ENCODE measurements around the gene TSACC.
A peak's percentile ranks its signal among the peaks of the same experiment; 100 is the strongest.

Gene TSACC

GRCh38 chr1:156376146-156376545 is 37.8 kb downstream of the TSACC start:
- peak; percentile 64 for DNase-seq (ENCODE audit: low read depth)

DNA sequence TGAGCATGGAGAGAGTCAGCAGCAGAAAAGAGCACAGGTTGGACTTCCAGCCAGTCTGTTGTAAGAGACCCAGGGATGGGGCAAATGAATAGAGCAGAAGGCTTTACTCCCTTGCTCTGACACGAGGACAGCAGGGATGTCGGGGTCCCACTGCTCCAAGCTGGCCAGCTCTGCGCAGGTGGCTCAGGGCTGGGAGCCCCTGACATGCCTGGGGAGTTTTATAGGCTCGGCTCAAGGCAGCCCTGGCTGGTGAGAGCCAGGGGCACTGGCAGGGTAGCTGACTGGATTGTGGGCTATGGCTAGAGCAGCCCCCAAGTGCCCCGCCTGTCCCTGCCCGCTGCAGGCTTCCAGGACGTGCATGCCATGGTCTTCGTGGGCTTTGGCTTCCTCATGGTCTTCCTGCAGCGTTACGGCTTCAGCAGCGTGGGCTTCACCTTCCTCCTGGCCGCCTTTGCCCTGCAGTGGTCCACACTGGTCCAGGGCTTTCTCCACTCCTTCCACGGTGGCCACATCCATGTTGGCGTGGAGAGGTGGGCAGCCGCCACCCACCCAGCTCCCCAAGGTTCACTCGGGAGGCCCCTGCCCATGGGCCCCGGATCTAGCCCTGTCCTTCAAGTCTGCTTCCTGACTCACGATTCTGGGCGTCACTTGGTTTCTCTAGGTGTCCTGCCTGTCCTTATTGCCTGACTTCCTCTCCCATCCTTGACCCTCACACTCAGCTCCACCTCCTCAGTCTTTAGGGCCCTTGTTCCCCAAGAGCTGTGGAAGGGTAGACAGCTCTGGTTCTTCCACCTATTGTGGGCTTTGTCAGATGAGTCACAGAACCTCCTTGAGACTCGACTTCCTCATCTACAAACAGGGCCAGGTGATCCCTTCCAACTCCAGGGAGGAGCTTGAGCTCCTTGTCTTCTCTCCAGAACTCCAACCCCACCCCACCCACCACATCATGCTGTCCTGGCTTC is 38.9 kb downstream of the TSACC start:
- no peak for DNase-seq (ENCODE audit: low read depth)

DNA sequence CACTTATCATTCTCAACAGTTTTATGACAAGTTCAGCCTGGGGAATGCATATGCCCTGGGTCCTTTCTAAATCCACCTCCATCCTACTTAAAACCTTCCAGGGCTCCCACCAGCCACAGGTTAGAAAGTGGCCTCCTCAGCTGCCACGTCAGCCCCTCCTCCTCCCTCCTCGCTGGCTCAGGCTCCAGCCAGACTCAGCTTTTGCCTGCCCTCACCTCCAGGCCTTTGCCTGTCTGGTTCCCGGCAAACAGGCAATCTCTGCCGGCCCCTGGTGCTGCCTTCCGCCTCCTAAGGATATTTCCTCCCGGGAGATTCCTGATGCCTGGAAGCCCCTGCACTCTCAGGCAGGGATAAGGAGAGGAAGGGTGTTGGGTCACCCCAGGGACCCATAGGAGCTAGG is 40.2 kb downstream of the TSACC start:
- DNase-seq (ENCODE audit: low read depth) = no peak

DNA sequence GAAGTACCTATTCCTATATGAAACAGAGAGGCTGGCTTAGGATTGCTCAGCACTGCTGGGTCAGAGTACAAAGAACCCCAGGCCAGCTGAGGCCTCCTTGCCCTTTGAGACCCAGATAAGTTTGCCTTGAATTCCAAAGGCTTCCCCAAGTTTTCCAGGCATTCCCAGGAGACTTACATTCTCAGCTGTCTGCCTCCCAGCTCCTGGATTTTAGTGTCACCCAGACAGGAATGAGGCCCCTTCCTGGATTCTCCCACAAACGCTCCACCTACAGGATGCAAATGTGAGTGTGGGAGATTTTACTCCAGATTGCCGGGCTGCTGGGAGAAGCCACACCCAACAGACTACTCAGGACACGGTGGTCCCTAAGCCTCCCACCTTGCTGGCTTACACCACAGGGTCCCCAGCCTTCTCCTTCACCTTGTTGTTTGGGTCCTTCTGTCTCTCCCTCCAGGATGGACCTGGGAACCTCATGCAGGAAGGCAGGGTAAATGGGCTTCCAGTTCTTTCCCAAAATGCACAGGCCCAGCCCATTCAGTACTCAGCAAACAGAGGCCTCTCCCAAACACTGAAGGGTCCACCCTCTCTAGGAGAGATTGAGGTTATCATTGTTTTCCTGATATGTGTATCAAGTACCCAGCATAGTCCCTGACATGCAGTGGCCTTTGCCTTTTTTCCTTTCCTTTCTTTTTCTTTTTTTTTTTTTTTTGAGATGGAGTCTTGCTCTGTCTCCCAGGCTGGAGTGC is 41.3 kb downstream of the TSACC start:
- peak; percentile 57 for DNase-seq (ENCODE audit: low read depth)

DNA sequence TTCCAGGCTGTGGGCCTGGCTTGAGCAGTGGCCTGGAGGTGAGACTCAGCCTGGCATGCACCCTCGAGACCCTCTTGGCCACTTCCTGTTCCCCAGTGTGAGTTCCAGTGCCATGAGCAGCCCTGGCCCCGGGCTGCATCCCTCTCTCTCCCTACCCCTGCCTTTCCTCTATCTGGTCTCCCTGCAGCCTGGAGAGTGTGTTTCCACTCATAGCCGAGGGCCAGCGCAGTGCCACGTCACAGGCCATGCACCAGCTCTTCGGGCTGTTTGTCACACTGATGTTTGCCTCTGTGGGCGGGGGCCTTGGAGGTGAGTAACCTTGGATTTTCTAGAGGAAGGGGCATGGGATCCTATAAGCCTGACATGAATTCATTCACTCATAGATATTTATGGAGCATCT is 44.2 kb downstream of the TSACC start:
- peak; percentile 13 for DNase-seq (ENCODE audit: low read depth)

GRCh38 chr1:156383023-156383422 is 44.7 kb downstream of the TSACC start:
- DNase-seq (ENCODE audit: low read depth) = peak; percentile 76

DNA sequence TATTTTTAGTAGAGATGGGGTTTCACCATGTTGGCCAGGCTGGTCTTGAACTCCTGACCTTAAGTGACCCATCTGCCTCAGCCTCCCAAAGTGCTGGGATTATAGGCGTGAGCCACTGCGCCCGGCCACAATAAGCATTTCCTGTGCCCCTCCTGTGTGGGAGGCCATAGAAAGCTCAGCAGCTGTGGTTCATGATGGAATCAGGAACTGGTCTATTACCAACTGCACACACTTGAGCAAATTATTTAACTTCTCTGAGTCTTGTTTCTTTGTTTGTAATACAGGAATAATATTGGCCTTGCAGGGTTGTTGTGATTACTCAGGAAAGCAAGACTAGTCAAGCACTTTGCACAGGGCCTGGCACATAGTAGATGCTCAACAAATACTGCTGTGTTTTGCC is 45.7 kb downstream of the TSACC start:
- no peak for DNase-seq (ENCODE audit: low read depth)

- DNase-seq (ENCODE audit: low read depth) = no peak
Observed at GRCh38 chr1:156384658-156385057, 46.3 kb downstream of the TSACC start.

DNA sequence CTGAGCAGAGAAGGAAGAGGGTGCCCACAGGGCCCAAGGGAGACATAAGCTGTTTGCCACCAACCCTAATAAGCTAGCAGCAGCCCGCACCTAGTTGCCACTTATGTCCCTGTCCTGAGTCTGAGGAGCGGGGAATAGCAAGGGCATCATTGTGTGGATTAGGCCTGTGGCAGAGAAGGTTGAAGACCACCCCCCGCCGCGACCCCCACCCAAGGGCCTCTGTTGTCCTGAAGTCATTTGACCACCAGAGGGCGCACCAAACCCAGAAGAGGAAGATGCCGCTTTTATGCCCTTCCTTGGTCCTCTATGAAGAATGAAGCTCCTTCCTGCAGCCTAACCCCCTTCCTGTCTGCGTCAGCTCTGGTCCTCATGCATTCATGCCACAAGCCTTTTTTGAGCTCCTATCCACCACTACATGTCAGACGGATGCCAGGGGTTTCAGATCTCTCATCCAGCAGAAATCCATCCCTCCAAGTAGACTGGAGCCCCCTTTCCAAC is 47.3 kb downstream of the TSACC start:
- peak; percentile 87 for DNase-seq (ENCODE audit: low read depth)

DNA sequence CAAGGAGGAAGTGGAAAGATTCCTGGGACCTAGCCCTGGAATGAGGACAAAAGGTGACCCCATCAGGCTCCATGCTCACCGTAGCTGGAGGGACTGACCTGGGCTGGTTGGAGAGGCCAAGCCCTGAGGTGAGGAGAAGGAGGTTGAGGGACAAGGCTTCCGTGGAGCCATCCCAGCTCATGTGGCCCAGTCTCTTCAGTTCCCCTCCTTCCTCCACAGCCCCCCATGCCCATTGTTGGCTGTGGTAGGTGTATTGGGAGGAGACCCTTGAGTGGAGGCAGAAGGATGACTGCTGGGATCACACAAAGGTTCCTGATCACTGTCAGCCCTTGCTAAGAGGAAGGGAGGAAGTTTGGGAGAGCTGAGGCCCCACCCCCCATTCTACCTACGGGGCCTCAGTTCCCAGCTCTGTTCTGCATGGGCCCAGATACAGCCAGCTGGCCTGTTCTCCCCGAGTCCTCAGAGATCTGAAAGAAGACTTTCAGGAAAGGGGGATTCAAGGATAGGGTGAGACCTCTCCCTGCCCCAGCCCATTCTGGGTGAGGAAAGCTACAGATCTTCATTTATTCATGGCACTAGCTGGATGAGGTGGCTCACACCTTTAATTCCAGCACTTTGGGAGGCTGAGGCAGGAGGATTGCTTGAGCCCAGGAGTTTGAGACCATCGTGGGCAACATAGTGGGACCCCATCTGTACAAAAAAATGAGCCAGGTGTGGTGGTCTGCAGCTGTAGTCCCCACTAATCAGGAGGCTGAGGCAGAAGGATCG is 48.0 kb downstream of the TSACC start:
- no peak for DNase-seq (ENCODE audit: low read depth)

GRCh38 chr1:156386949-156387869 is 48.9 kb downstream of the TSACC start:
- DNase-seq (ENCODE audit: low read depth) = no peak

DNA sequence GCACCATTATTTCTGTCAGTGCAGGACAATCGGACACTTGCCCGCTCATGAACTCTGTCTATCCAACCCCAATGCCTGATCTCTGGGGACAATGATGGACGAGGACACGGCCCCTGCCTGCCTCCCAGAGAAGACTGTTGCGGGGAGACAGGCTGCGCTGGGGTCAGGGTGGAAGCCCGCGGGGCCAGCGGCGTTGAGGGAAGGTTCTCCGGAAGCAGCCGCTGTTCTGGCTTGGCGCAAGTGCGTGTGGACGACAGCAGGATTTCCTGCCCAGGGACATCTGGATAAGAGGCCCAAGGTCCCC is 49.5 kb downstream of the TSACC start:
- DNase-seq (ENCODE audit: low read depth) = no peak

DNA sequence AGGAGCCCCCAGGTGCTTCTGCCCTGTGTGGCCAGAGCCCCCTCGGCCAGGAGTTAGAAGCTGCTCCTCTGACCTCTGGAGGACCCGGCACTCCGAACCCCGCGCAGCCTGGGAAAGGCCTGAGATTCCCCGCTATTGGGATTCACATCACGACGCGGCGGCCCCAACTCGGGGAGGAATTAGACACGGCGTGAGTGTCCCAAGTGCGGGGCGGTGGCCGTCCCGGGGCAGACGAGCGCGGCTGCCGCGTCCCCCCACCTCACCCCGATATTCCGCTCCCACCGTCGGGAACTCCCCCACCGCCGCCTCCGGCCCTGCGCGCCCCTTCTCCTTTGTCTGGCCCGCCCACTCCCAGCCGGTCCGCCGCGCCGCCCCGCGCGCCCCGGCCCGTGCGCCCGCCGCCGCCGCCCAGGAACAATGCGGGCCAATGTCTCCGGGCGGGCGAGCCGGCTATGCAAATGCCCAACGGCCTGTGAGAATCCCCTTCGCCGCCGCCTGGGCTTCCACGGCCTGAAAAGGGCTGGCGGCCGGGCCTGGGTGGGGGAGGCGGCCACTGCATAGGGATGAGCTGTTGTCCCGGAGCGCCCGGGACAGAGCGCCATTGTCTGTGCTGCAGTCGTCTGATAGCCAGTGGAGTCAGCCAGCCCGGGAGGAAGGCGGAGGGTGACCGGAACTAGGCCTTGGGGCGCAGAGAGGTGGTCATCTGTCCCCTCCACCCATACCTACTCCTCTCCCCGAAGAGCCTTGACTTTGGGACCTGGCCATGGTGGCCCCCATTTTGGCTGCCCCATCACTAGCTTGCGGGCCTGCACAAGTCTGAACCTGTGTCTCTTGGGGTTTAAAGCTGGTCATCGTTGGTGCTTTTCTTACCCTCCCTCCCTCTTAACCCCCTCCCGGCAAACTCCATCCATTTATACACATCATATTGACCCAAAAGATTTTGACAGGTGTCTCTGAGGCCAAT is 50.1 kb downstream of the TSACC start:
- DNase-seq (ENCODE audit: low read depth) = no peak

- no peak for DNase-seq (ENCODE audit: low read depth)
Observed at GRCh38 chr1:156389311-156389710, 51.0 kb downstream of the TSACC start.

- no peak for DNase-seq (ENCODE audit: low read depth)
Observed at GRCh38 chr1:156390469-156391365, 52.4 kb downstream of the TSACC start.

- no peak for DNase-seq (ENCODE audit: low read depth)
Observed at GRCh38 chr1:156391366-156391677, 53.0 kb downstream of the TSACC start.

DNA sequence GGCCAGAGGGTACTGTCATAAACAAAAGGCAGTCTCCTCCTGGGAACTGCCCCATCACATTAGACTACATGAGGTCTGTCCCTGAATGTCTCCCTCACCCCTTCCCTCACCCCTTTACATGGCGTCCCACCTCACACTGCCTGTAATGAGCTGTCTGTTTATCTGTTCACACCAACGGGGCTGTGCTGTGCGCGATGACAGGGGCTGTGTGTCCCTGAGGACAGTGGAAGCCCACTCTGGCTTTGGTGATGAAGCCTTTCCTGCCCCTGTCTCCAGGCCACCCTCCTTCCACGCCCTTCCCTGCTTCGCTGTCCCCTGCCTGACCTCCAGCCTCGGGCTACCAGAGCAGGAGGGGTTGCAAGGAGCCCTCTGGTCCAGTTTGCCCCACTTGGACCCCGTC is 53.4 kb downstream of the TSACC start:
- DNase-seq (ENCODE audit: low read depth) = no peak

- DNase-seq (ENCODE audit: low read depth) = no peak
Observed at GRCh38 chr1:156392452-156392853, 54.1 kb downstream of the TSACC start.

- DNase-seq (ENCODE audit: low read depth) = no peak
Observed at GRCh38 chr1:156393095-156393494, 54.8 kb downstream of the TSACC start.

Measured in ELR (cell line).